ENCODE measurements around the gene EVX1.
A peak's percentile ranks its signal among the peaks of the same experiment; 100 is the strongest.

Gene EVX1

DNA sequence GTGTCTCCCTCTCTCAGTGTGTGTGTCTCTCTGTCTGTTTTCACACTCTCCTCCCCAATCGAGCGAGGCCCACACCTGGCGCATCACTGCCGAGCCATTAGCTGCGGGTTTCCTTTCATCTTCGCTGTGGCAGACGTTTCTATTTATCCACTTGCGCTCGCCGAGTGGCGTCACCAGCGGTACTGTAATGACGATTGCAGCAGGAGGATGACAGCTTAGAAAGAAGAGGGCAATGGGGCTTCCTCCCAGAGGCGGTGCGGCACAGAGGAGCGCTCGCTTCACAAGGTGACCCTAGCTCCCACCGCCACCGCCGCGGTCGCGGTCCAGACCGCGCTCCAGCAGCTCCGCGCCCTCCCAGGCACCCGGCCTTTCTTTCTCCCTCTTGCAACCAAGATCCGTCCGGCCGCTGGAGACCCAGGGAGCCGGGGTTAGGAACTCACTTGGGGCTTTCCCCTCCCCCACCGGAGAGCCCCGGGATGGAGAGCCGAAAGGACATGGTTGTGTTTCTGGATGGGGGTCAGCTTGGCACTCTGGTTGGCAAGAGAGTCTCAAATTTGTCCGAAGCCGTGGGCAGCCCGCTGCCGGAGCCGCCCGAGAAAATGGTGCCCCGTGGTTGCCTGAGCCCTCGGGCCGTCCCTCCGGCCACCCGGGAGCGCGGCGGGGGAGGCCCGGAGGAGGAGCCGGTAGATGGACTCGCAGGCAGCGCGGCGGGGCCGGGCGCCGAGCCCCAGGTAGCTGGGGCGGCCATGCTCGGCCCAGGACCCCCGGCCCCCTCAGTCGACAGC lies at the start of gene EVX1:
Gene EVX1 (plus strand): TSS at position 248 of the 785 bp plus-strand sequence. CDS start 229 bp downstream, at position 477.
- no peak for DNase-seq

DNA sequence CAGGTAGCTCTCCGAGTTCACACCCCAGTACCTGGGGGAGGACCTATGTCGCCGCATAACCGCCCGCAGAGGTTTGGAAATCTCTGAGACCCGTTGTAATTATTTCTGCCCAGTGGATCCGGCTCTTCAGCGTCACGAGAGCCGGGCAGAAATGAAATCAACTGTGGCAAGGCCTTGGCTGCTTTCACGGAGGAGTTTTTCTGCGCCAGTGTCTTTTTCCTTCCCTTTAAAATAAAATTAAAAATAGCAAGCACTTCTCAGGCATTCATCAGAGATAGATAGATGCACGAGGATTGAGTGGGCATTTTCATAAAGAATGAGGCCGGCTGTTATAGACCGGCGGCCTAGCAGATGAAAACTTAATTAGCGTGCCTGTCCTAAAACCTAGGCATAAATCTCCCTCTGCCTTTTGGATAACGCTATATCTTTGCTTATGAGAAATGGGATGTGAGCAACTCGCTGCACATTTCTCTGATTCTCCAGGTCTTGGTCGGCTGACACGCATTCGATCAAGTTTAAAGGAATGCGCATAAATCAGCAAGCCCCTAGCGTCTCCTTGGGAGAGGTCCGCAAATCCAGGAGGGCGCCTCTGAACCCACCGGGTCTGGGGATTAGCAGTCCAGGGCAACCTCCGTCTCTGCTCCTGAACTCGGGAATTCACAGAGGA lies 49.1 kb upstream of the EVX1 start:
- no peak for DNase-seq

DNA sequence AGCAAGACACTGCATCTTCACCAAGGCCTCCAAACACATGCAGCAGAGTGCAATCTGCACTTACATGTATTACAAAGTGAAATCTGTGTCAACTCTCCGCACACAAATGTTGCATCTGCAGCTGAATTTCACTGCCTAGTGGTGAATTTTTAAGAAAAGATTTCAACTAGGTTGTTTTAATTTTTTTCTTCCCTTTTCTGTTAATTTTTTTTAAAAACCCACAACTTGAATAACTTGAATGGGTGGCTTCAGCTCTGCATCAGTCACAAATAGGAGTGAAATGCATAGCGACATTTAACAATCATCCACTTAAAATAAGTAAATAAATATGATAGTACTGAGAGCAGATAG lies 48.6 kb upstream of the EVX1 start:
- DNase-seq = no peak

DNA sequence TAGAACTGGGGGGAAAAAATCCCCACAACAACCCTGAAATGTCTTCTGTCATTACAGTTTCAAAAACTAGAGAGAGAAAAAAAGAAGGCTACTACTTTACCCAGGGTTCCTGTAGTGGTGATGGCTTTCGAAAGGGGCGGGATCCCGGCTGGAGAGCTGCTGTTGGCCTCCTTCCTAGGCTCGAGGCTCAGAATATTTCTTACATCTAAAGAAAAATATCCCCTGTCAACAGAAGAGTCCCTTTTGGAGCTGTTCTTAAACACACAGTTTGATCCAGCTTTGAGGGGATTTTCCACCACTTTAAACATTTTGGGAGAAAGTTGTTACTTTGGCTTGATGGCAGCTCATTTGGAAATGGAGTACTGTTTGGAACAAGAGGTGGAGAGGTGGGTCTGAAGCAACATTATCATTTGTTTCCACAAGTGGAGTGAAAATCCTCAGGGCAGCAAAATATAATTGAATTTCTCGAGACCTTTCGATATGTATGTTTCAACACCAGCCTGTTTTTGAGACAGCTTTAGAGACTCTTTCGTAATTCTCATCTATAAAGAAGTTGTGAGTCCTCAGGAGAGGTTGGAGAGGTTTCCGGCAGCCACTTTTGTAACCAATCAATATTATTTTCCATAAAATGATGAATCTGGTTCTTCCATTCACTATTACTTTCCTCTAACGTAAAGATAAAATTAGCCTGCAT lies 47.8 kb upstream of the EVX1 start:
- no peak for DNase-seq

DNA sequence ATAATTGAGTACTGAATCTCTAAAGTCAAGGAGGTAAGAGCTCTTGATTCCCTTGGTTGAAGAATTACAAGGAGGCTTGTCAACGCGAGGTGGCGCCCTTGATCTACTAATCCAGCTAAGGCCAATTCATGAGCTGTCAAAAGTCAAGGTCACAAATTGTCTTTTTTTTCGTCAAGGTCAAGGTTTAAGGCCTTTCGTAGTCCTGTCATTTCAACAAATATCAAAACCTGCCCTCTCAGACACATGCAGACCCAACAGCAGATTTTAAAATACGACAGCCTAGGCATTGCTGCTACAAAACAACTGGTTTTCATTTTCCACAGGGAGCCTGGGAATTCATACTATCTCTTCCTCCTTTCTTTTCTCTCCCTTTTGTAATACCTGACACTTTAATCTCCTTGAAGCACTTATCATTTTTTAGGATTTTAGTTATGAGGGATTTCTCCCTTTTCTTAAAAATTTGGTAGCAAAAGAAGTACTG lies 46.3 kb upstream of the EVX1 start:
- DNase-seq = peak; percentile 79

DNA sequence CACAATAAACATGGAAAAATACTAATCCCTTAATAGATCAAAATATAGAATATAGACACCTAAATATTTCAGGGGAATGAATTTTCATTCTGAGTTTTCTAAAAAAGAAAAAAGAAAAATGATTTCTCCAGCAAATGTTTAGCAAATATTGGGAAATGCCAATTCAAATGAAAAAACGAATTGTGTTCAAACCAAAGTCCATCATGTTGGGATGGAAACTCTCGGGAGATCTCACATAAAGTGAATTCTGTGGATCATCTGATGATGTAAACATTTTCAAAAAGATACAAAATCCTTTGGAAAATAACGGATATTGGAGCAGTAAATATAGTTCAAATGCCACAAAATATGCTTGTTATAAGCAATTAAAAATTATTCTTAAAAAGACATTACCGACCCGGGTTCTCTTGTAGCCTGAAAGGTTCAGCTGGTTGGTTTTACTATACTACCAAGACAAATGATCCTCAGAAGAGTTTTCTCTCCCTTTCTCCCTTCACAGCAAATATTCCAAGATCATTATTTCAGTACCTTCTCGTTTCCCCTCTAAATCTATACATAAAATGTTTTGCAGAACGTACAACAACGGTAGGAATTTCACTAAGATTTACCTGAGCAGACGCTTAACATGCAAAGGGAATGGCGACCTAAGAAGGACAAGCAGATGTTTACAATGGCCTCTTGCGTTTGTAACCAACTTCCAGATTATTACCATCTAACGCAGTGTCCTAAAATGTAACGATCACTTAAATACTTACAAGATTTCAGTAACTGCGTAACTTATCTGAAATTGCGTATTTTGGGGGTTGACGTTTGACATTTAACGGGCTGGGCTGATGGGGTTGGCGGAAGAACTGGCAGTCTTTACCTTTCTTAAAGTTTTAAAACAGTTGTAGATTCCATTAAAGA lies 45.2 kb upstream of the EVX1 start:
- no peak for DNase-seq

DNA sequence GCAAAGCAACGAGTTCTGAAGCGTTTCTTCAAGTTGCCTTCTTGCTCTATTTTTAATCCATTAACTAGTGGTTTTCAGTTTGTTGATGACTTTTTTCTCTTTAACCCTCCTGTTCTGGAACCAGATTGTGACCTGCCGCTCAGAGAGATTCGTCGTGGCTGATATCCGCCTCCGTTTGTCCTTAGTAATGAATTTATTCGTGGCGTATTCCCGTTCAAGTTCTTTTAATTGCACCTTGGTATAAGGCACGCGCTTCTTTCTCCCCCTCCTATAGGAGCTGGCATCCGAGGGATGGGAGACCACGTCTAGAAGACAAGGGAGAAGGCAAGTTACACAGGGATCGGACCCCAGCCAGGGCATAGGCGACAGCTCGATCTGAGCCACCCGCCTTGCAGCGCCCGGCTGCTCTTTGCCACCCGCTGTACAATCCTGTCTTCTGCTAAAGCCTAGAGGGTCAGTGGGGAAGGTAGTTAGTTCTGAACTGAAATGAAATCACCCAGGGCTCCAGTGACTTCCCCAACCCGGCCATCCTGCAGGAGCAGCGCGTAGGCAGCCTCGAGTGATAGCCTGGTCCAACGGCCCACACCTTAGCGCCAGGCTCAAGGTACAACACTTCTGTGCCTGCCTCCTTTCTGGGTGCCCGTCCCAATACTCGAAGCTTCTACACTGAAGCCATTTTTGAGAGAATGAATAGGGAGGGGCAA lies 44.3 kb upstream of the EVX1 start:
- DNase-seq = no peak

DNA sequence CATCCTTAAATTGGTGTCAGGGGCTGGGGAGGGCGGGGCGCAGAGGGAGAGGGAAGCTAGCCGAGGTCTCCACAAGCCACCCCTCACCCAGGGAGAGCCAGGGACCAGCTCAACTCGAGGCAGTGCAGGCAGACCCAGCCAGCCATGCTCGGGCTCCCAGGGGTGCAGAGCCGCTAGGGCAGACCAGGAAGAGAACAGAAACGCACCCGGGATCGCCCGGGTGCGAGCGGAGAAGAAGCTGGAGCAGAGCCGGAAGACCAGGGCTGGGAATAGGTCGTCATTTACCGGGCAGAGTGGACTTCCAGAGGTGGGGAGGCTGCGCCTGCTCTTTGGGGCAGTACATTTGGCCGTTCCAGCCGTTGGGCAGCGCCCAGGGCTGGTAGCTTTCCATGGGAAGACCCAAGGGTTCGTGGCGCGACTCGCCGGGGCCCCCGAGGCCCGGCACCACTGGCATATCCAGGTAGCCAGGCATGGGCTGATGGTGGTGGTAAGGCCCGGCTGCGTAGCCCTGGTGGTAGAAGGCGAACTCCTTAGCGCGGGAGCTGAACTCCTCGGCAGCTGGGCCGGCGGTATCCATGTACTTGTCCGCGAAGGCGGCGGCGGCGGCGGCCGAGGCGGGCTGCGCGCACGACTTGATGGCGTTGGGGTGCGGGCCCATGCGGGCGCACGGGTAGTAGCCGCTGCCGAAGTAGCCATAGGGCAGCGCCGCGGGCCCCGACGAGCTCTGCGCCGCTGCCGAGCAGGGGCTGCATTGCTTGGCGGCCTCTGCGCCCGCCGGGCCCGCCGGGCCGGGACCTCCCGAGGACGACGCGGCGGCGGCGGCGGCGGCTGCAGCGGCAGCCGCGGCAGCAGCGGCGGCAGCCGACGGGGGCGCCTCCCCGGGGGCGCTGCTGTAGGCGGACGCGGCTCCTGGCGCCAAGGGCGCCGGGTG lies 43.5 kb upstream of the EVX1 start:
- no peak for DNase-seq

DNA sequence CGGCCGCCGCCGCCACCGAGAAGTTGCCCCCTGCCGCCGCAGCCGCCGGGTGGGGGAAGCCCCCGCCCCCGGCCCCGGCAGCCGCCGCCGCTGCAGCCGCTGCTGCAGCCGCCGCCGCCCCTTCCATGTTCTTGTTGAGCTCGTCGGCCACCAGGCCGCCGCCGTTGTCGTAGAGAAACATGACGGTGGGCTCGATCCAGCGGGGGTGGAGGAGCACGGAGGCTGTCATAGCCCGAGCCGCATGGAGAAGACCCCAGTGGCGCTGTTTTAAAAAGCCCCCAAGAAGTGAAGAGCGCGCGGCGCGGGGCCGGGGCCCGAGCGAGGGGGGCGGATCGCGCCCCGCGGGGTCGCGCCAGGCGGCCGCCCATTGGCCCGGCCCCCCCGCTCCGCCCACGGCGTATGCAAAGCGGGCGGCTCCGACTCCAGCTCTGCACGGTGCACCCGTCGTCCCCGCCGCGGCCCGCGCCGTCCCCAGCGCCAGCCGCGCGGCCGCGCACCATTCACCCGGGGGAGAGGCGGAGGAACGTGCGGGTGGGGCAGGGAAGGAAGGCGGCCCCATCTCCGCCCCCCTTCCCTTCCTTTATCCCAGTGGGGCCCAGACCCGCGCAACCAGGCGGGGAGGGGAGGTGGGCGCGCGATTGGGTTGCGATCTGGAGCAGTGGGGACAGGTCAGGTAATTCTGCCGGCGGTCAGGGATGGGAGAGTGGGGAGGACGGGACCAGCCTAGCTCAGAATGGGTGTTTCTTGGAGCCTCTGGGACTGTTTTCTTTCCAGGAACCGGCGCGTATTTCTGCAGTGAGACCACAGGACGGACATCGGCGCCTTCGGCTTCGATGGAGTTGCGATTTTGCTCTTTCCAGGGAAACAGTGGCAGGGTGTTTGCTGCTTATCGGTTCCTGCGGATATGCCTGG lies 42.5 kb upstream of the EVX1 start, which contains the start of gene HOXA13:
Gene HOXA13 (minus strand): TSS at position 243 of the 912 bp plus-strand sequence. CDS start 14 bp downstream, at position 229.
- peak; percentile 86 for DNase-seq

DNA sequence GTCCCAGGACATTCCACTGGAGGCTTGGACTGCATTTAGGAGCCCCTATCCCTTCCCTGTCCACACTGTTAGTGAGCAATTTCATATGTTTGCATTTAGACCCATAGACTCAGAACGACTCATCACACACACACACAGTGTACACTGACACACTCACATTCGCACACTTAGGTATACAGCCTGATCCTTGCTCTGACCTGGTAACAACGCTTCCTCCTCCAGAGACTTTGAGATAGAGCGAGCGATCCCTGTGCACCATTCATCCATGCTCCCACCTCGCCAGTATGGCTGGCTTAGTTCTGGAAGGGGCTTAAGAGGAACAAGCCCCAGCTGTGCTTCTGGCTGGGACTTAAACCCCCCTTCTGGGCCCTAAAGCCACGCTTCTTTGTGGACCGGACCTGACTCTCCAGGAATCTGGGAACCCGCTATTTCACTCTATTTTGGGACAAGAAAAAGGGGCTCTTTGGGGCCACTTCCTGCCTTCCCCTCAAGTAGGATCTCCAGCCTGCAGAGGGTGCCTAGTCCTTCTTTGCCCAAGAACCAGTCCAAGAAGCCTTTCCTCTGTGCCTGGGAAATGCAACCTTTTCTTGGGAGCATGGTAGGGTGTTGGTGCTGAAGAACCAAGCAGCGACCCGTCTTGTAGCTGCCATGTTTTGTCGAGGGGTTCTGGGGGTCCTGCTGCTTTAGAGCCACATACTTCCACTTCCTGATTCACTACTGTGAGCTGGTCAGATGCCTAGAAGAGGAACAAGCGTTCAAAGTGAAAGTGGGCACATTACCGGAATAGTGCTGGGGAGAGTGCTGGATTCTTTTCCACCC lies 41.6 kb upstream of the EVX1 start:
- DNase-seq = peak; percentile 77

DNA sequence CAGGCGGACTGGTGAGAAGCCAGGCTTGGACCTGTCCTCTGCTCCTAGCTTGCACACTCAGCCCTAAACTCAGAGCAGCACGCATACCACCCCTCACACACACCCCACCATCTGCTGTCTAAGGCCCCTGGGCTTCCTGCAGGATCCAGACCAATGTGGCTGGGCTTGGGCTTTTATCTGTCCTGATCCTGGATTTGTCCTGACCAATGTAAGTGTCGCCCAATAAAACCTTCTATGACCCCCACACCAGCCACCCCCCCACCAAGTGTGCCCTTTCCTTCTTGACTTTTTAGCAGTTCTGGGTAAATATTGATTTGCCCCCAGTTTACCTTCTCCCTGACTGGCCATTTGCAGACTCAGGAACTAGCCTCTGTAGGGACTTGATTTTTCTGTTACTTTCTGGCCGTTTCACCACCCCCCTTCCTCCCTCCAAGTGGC lies 41.0 kb upstream of the EVX1 start:
- no peak for DNase-seq

DNA sequence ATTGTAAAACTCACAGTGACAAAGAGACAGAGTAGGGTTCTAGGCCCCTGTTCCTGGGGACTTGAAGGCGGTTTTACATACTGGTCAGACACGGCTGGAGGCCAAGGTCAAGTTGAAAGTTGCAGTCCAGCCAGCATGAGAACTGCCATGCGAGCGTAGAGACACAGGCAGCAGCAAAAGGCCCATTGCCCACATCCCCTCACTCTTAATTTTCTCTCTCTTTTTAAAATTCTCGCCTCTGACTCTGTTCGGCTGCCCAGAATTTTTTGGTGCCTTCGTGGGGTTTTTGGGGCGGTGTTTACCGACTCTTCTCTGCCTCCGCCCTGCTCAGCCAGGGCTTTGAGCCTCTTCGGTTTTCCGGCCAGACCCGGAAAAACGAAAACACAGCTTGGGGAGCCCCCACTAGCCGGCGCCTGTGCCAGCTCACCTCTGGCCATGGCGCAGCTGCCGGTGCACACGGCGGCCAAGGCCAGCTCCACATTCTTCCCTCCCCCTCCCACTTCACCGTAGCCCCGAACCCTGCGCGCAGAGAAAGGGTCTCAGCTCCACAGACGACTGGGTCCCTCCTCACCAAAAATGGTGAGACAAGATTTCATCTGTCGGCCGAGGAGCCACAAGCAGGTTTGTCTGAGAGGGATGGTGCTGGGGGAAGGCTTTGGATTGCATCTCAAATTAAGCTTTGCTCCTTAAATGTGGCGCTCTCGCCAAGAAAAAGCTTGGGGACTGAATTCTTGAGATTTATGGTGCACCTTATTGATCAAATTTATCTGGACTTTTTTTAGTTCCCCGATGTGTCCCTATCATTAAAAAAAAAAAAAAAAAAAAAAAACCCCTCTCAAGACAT lies 40.4 kb upstream of the EVX1 start:
- no peak for DNase-seq

DNA sequence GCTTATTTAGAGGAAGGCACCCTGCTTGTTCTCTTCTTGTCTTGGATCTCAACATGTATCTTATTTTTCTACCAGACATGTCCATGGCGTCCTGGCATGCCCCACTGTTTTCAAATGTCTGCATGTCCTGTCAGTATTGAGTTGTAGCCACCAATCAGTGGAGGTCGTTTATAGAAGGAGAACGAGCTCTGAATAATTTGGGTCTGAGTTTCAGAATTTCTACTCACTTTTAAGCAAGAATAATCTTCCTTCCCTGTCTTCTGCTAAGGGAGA lies 39.8 kb upstream of the EVX1 start:
- no peak for DNase-seq

DNA sequence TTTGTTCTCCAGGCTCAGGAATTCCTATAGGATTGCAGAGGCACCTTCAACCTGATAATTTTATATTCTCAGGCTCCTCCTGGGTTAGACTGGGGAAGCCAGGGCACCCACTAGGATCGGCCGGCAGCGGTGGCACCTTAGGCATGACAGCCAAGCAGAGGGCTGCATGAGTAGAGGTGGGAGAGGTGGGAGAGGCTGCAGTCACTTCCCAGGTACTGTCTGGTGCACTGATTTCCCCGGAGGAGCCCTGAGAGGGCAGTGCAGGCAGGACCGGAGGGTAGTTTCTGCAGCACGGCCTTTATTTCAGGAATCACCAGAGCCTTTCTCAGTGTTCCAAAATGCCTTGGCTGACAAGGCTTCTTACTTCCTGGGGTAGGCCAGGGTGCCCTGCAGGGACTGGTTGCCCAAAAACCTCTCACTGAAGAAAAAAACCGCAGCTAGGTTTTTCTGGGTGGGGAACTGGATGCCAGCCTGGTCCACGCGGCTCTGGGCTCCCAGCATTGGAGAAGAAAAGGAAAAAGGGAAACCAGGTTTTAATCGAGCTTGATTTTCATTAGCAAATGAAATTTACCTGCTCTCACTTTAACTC lies 39.1 kb upstream of the EVX1 start:
- peak; percentile 24 for DNase-seq

DNA sequence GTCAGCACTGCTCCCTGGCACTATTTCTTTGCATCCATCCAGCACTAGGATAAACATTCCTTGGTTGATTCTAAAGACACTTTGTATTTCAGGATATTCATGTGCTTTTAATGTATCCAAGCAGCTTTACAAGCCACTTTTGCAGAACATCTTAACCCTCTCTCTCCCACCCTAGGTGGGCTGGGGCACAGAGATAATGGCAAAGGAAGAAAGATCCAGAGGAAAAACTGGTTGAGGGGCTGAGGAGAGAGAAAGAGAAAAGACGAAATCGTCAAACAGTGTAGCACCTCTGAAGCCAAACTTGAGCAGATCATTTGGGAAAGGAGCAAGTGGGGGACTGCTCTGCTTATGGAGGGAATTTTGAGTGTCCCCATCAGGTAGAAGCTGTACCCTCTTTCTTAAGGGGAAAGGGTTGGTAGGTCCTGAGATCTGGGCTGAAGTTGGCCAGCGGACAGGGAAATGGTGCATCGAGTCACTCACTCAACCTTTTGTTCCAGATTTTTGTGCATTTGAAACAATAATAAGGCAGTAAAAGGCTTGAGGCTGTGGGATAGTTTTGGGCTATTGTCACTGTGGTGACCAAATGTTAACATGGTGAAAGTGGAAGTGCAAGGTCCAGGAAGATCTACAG lies 38.5 kb upstream of the EVX1 start:
- DNase-seq = no peak

DNA sequence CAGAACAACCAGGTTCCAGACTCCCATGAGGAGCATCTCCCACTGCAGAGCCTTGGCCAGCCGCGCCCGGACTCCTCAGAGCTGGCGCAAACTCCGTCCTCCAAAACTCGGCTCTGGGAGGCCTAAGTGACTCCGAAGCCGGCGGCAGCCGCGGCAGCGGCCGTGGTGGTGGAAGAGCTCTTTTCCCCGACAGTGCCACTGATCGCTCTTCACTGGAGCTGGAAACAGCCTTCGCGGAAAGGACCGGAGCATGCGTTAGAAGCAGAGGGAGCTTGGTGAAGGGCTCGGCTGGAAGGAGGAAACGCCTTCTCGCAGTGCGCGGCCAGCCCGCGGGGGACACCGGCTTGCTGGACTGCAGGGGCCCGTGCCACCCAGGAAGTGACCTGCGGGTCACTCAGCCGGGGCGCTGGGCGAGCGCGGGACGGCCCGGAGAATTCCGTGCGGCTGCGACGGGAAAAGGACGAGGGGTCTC lies 37.7 kb upstream of the EVX1 start:
- no peak for DNase-seq
